WTC11 (cell line): ENCODE data around the gene FKBP4. TPM values are rescaled to one million over a fixed set of nuclear protein-coding genes. Genes with fewer than 3 reads are reported as not detected.

ENCODE experiments used
- ATAC-seq: fragments of 200-7000 bp; cut with Tn5 transposase; 2 replicates; pipeline ENCODE4 v1.10.0; 2021; ENCODE audit warnings: mild to moderate bottlenecking, moderate library complexity
- CTCF ChIA-PET: fragments of 300-600 bp; sonication (Branson Sonifier 250); formaldehyde crosslinking; loops from one replicate; lab custom pipeline; 2021; ENCODE audit warnings: antibody characterized with exemption; lab: Charles Lee
- POLR2A ChIA-PET: fragments of 350-600 bp; sonication (Branson Sonifier 250); formaldehyde crosslinking; loops from one replicate; lab custom pipeline; 2021; ENCODE audit warnings: antibody characterized with exemption; lab: Charles Lee
- DNase-seq: peaks from one replicate; pipeline ENCODE4 v3.0.0; 2021; ENCODE audit warnings: low spot score
- H3K27ac Mint-ChIP-seq: 2 replicates; pipeline ENCODE4 v1.8.0; 2021; ENCODE audit warnings: mixed read lengths
- H3K27me3 Mint-ChIP-seq: 2 replicates; pipeline ENCODE4 v1.8.0; 2021; ENCODE audit warnings: low read depth, mild to moderate bottlenecking, moderate library complexity, mixed read lengths
- H3K36me3 Mint-ChIP-seq: 2 replicates; pipeline ENCODE4 v1.8.0; 2021; ENCODE audit warnings: mixed read lengths
- H3K4me1 Mint-ChIP-seq: 2 replicates; pipeline ENCODE4 v1.8.0; 2022; ENCODE audit warnings: mixed read lengths
- H3K4me3 Mint-ChIP-seq: 2 replicates; pipeline ENCODE4 v1.8.0; 2021; ENCODE audit warnings: mild to moderate bottlenecking, moderate library complexity, mixed read lengths
- H3K9me3 Mint-ChIP-seq: 2 replicates; pipeline ENCODE4 v1.8.0; 2021; ENCODE audit warnings: mixed read lengths
- AFF4 ChIP-seq: sonication (generic); formaldehyde crosslinking; IDR thresholded peaks from 2 replicates; pipeline ENCODE4 v1.8.1; 2023; ENCODE audit warnings: mild to moderate bottlenecking, missing genetic modification reagents, borderline replicate concordance
- AR ChIP-seq: fragments of 250-450 bp; sonication (Bioruptor Pico); IDR thresholded peaks from 2 replicates; pipeline ENCODE4 v1.9.0; 2021; ENCODE audit warnings: mild to moderate bottlenecking
- E2F1 ChIP-seq: sonication (generic); formaldehyde crosslinking; IDR thresholded peaks from 2 replicates; pipeline ENCODE4 v1.8.0; 2022; ENCODE audit warnings: mild to moderate bottlenecking, missing genetic modification reagents
- ERG ChIP-seq: fragments of 250-450 bp; sonication (Bioruptor Pico); IDR thresholded peaks from 2 replicates; pipeline ENCODE4 v1.8.0; 2021; ENCODE audit warnings: mild to moderate bottlenecking
- ESRRA ChIP-seq: sonication (generic); formaldehyde crosslinking; IDR thresholded peaks from 2 replicates; pipeline ENCODE4 v1.8.1; 2022; ENCODE audit warnings: mild to moderate bottlenecking, missing genetic modification reagents, borderline replicate concordance
- FOXP4 ChIP-seq: sonication (generic); formaldehyde crosslinking; IDR thresholded peaks from 2 replicates; pipeline ENCODE4 v1.8.0; 2022; ENCODE audit warnings: mild to moderate bottlenecking, missing genetic modification reagents
- GTF2I ChIP-seq: fragments of 250-450 bp; sonication (Bioruptor Pico); conservative IDR thresholded peaks from 2 replicates; pipeline ENCODE4 v1.4.0; 2021; ENCODE audit warnings: mild to moderate bottlenecking
- JUN ChIP-seq: sonication (generic); formaldehyde crosslinking; IDR thresholded peaks from 2 replicates; pipeline ENCODE4 v1.8.0; 2023; ENCODE audit warnings: mild to moderate bottlenecking, missing genetic modification reagents
- MAX ChIP-seq: sonication (generic); formaldehyde crosslinking; IDR thresholded peaks from 2 replicates; pipeline ENCODE4 v1.8.0; 2022; ENCODE audit warnings: mild to moderate bottlenecking, missing genetic modification reagents
- NR1H2 ChIP-seq: sonication (generic); formaldehyde crosslinking; IDR thresholded peaks from 2 replicates; pipeline ENCODE4 v1.9.0; 2021; ENCODE audit warnings: mild to moderate bottlenecking, moderate library complexity, missing genetic modification reagents
- OVOL2 ChIP-seq: fragments of 250-450 bp; sonication (Bioruptor Pico); IDR thresholded peaks from 2 replicates; pipeline ENCODE4 v1.9.0; 2021; ENCODE audit warnings: mild to moderate bottlenecking, borderline replicate concordance
- PRDM15 ChIP-seq: sonication (generic); formaldehyde crosslinking; IDR thresholded peaks from 2 replicates; pipeline ENCODE4 v1.8.0; 2022; ENCODE audit warnings: missing genetic modification reagents
- SOX15 ChIP-seq: fragments of 250-450 bp; sonication (Bioruptor Pico); IDR thresholded peaks from 2 replicates; pipeline ENCODE4 v1.9.0; 2021; ENCODE audit warnings: mild to moderate bottlenecking
- USF2 ChIP-seq: sonication (generic); formaldehyde crosslinking; IDR thresholded peaks from 2 replicates; pipeline ENCODE4 v1.8.1; 2023; ENCODE audit warnings: mild to moderate bottlenecking, missing genetic modification reagents, moderate library complexity
- ZNF263 ChIP-seq: sonication (generic); formaldehyde crosslinking; IDR thresholded peaks from 2 replicates; pipeline ENCODE4 v1.8.1; 2022; ENCODE audit warnings: low read depth, mild to moderate bottlenecking, moderate library complexity, missing genetic modification reagents
- ZNF512 ChIP-seq: sonication (generic); formaldehyde crosslinking; IDR thresholded peaks from 2 replicates; pipeline ENCODE4 v1.8.1; 2022; ENCODE audit warnings: missing genetic modification reagents, borderline replicate concordance
- total RNA-seq: library from RNA; stranded (reverse); gene quantifications from 3 replicates; pipeline ENCODE4 v1.2.3, GENCODE V29; 2021

FKBP4 gene
- total RNA-seq, 1 experiment from 2014 or later: 257 TPM

GRCh38 chr12:2765608-2766007 lies 29.2 kb upstream of the FKBP4 start (continued):
- TF ChIP-seq MAX: no peak
- no peak for TF ChIP-seq ESRRA (CRISPR knock-in tag)
- TF ChIP-seq AR (CRISPR knock-in tag): no peak

GRCh38 chr12:2768224-2768961 lies 26.4 kb upstream of the FKBP4 start:
- peaks cover 12% of the 10 kb centered on the region for H3K4me1 Mint-ChIP-seq
- H3K27me3 Mint-ChIP-seq: peaks cover 2% of the 10 kb centered on the region; the same call in 1 of the 2 replicates
- ChIA-PET CTCF (interaction anchor here (0.9 to 1.6 kb wide), 2 partner anchors 16 to 85 kb away, joined by 3 to 5 read pairs; no protein-coding TSS in a partner anchor), POLR2A (no interaction called here)
- no peak for DNase-seq
- no peak overlapping the region for H3K27ac Mint-ChIP-seq
- ATAC-seq: no peak
- peaks cover 2% of the 10 kb centered on the region; the same call in 1 of the 2 replicates for H3K36me3 Mint-ChIP-seq
- H3K9me3 Mint-ChIP-seq: peaks cover 5% of the 10 kb centered on the region
- H3K4me3 Mint-ChIP-seq: no peak overlapping the region
- TF ChIP-seq OVOL2 (CRISPR knock-in tag) (no peak), SOX15 (CRISPR knock-in tag) (no peak), ZNF263 (no peak), PRDM15 (no peak), ZNF512 (CRISPR knock-in tag) (no peak), NR1H2 (CRISPR knock-in tag) (no peak), E2F1 (CRISPR knock-in tag) (no peak), USF2 (CRISPR knock-in tag) (no peak), AFF4 (CRISPR knock-in tag) (no peak), FOXP4 (CRISPR knock-in tag) (no peak), ERG (CRISPR knock-in tag) (no peak), JUN (CRISPR knock-in tag) (no peak), GTF2I (CRISPR knock-in tag) (no peak)
